GM19193 (cell line): Measurements from ENCODE around the gene MRPL12.

Source experiments
- POLR2A ChIP-seq: IDR thresholded peaks from 4 replicates; pipeline ENCODE4 v1.6.1; 2011; ENCODE audit not compliant: insufficient read depth, insufficient read length; ENCODE audit errors: extremely low read depth

The MRPL12 gene

GRCh38 chr17:81672954-81673353 is 30.2 kb upstream of the MRPL12 start:
- no peak for TF ChIP-seq POLR2A

GRCh38 chr17:81673561-81674258 is 29.5 kb upstream of the MRPL12 start:
- no peak for TF ChIP-seq POLR2A

DNA sequence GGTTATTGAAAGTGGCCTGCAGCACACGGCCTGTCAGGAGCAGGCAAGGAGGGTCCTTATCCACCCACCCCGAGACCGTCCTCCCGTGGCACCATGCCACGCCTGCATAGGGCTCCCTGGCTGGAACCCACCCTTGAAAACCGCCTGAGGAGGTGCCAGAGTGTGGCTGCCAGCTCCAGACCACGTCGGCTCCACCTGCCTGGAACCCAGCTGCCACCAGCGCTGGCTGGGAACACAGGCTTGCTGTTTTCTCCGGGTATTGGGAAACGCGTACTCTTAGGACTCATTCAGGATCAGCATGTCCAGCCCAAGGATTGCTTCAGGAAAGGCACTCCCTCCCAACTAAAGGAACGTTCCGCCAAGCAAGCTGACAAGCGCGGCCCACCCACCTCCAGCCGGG is 26.3 kb upstream of the MRPL12 start:
- no peak for TF ChIP-seq POLR2A

DNA sequence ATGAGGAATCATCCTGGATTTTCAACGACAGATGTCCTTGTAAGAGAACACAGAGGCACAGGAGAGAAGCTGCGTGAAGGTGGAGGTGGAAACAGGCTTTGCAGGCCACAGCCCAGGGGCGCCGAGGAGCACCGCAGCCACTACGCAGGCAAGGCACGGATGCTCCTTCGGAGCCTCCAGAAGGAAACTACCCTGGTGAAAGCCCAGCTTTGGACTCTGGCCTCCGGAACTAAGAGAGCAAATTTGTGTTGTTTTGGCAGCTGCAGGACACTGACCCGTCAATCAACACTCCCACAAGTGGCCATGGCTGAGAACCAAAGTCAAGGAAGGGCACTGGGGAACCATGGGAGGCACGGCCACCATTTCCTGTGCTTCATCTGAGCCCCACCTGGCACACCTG is 23.0 kb upstream of the MRPL12 start:
- no peak for TF ChIP-seq POLR2A

DNA sequence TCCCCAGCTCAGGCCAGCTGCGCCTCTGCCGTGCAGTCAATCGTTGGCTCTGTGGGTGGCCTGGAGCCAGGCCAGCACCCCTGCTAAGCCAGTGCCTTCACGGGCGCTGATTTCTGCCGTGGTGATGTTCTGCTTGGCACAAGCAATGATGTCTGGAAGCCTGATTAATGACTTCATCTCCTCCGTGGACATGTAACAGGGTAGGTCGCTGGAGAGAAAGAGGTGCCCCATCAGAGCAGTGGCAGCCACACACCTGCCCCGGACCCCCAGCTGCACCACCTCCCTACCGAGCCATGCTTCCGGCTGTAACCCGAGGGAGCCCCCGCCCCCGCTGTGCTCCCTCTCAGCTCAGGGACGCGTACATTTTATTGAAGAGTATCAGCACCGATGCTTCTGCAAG is 21.5 kb upstream of the MRPL12 start:
- TF ChIP-seq POLR2A: no peak

GRCh38 chr17:81682565-81683207 is 20.5 kb upstream of the MRPL12 start:
- no peak for TF ChIP-seq POLR2A

DNA sequence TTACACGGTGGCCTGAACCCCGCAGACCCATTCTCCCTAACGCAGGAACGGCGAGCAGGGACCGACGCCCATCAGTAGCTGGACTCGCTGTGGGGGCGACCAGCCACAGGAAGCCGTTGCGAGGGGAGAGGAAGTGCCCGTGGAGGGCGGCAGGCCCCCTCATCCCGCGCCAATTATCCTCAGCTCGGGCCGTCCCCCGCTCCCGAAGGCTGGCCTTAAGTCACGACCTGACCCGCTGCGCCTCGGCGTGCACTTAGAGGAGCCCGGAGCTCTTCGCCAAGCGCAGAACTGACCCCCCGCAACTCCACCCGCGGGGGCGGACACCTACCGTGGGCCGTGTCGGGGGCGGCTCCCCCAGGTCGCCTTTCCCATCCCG is 20.0 kb upstream of the MRPL12 start:
- TF ChIP-seq POLR2A: no peak

DNA sequence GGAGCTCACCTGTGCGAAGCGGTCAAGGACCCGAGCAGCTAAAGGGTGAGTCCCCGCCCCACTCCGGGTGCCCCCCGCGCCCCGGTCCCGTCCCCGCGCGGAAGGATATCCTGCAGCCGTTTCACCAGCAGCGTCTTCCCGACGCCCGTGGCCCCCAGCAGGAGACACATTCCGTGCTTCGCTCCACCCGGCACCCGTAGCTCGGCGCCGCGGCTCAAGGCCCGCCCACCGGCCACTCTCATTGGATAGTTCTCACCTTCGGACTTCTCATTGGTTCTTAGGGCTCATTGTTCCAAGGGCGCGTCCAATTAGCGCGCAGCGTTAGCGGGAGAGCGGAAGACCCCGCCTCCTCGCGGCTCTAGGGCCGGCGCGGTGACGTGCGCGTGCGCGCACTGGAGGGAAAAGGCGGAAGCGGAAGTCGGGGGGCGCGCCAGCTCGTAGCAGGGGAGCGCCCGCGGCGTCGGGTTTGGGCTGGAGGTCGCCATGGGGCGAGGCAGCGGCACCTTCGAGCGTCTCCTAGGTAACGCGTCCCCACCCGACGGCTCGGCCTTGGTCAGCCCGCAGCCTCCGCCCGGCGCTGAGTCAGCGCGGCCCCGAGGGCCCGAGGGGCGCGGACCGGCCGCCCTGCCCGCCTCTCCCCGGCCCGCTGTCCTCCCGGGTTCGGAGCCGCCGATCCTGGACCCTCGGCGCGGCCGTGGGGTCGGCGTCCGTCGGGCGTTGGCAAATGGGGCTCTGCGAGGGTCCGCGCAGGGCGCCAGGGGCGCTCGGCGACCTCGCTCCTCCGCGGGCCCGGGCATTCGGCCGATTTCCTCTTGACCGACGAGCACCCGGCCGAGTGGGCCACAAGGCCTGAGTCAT is 19.4 kb upstream of the MRPL12 start, which contains the start of the genes ARL16 and HGS:
Gene ARL16 (minus strand): TSS at position 214 of the 858 bp plus-strand sequence. CDS start 44 bp downstream, at position 170.
Gene HGS (plus strand): TSS at position 428 of the 858 bp plus-strand sequence. CDS start 56 bp downstream, at position 484.
- peak; percentile 76 for TF ChIP-seq POLR2A

DNA sequence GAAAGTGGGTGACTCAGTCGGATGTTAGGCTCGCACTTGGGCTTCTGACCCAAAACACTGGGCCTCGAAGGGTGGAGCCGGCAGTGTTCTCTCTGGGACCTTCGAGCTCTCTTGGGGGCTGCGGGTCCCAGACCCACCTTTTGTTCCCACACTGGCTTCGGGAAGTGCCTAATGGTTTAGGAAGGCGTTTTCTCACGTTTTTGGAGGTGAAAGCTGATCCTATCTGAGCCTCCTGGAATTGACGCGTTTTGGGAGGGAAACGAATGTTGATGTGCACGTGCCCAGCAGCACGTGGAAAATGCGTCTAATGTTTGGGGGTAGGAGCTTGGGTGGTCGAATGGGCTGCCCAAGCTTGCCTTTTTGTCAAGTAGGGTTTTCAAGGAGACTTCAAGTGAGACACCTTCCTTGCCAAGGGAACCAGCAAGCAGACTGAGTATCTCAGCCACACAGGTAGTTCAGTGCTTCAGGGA is 18.7 kb upstream of the MRPL12 start:
- no peak for TF ChIP-seq POLR2A

DNA sequence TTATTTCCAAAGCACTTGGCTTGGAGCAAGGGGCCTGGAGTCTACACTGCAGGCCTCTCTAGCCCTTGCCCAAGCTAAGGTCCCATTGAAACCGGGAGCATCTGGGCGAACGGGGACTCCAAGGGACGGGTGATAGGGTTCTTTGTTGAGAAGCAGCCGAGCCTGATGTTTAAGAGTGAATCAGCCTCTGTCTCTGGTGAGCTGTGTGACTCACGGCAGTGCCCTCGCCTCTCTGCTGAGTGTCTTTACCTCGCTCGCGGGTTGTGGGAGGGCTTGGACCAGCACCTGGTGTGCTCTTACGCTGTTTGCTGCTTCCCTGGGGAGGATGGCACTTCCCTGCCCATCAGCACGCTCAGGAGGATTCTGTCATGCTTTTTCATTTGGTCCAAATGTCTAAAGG is 18.1 kb upstream of the MRPL12 start:
- TF ChIP-seq POLR2A: no peak

GRCh38 chr17:81686614-81687013 is 16.6 kb upstream of the MRPL12 start:
- TF ChIP-seq POLR2A: no peak

- no peak for TF ChIP-seq POLR2A
These were observed 15.2 kb upstream of the MRPL12 start for GRCh38 chr17:81687770-81688541.

GRCh38 chr17:81688616-81689015 is 14.6 kb upstream of the MRPL12 start:
- no peak for TF ChIP-seq POLR2A

GRCh38 chr17:81690066-81690465 is 13.1 kb upstream of the MRPL12 start:
- TF ChIP-seq POLR2A: no peak
